ENCODE data around the gene CCDC80. TPM values are rescaled to one million over a fixed set of nuclear protein-coding genes. Genes with fewer than 3 reads are reported as not detected.

CCDC80 gene
- total RNA-seq, 2 donors from 2014 or later, result 94.4 to 206 TPM

DNA sequence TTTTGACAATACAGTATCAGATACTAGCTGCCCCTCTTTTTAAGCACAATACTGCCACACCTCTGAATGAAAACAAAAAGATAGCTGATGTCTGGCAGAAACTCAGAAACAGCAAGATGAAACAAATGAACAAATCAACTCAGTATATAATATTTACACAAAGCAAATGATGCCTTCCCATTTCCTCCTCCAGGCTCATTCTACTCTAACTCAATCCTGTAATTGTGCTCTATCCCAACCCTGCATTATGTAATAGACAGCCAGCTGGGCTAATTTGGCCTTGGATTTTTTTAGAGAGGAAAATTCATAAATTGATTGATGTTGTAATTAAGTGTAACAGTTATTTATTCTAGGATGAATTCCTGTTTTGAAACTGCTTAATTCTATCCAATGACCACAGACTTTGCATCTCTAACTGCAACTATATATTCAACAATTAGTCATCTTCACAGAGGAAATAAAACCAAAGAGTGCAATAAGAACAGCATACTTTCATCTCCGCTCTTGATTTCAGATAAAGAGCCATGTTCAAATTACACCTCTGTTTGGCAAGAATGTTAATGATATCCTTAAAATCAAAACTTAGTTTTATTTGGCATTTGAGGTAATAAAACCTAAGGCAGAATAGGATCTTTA lies 85.3 kb downstream of the CCDC80 start:
- TF ChIP-seq, protein P1, sequence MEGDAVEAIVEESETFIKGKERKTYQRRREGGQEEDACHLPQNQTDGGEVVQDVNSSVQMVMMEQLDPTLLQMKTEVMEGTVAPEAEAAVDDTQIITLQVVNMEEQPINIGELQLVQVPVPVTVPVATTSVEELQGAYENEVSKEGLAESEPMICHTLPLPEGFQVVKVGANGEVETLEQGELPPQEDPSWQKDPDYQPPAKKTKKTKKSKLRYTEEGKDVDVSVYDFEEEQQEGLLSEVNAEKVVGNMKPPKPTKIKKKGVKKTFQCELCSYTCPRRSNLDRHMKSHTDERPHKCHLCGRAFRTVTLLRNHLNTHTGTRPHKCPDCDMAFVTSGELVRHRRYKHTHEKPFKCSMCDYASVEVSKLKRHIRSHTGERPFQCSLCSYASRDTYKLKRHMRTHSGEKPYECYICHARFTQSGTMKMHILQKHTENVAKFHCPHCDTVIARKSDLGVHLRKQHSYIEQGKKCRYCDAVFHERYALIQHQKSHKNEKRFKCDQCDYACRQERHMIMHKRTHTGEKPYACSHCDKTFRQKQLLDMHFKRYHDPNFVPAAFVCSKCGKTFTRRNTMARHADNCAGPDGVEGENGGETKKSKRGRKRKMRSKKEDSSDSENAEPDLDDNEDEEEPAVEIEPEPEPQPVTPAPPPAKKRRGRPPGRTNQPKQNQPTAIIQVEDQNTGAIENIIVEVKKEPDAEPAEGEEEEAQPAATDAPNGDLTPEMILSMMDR (IDR thresholded peaks at IDR 0.05), result no peak
- Histone ChIP-seq H3K27ac (no peak overlapping the region), H3K9me3 (no peaks in the 10 kb centered on the region), H3K27me3 (no peaks in the 10 kb centered on the region), H3K4me1 (peaks cover 0 to 35% of the 10 kb centered on the region in 2 donors), H3K4me3 (no peak overlapping the region), H3K36me3 (no peaks in the 10 kb centered on the region)
- no peak for DNase-seq (ENCODE audit: low spot score)

DNA sequence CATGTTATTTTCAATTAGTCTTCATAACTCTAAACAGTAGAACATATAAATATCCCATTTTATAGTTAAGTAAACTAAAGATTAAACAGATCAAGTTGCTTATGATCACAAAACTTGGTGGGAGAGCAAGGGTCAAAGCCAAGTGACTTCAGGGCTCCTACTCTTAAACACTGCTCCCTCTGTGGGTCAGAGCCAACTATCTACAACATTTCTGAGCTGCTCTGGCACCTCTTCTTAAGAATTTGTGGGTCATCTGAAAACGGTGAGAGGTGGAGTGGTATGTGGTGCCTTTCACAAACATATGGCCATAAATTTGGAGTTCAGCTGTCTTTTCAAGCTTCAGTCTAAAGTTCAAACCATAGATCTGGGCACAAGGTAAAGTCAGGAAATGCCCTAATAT lies 90.1 kb downstream of the CCDC80 start:
- TF ChIP-seq, protein P1 (IDR thresholded peaks at IDR 0.05), result no peak
- peaks cover 27% of the 10 kb centered on the region for H3K36me3 ChIP-seq
- H3K4me1 ChIP-seq, result peaks cover 0 to 13% of the 10 kb centered on the region in 2 donors
- H3K27ac ChIP-seq, result no peak overlapping the region
- H3K27me3 ChIP-seq, result no peaks in the 10 kb centered on the region
- DNase-seq (ENCODE audit: low spot score), result no peak
- H3K9me3 ChIP-seq, result no peaks in the 10 kb centered on the region
- H3K4me3 ChIP-seq, result no peak overlapping the region

Other genes with a start within 250 kb of the CCDC80 start
- gene BTLA, start 141.7 kb downstream of the CCDC80 start, total RNA-seq, result not detected
- gene ATG3, start 79.2 kb downstream of the CCDC80 start, total RNA-seq, result 10 to 100 TPM; 28.7 to 57.5 TPM
- gene SLC35A5, start 79.1 kb downstream of the CCDC80 start, total RNA-seq, result 10 to 100 TPM; 16.4 to 16.5 TPM
- gene CD200R1L, start 205.7 kb upstream of the CCDC80 start, total RNA-seq, result not detected